HEK293T (cell line): Measurements from ENCODE around the gene IQSEC1.

Source experiments
- ARNT ChIP-seq: fragments of 450-650 bp; IDR thresholded peaks from 2 replicates; pipeline ENCODE4 v1.6.1; 2017; ENCODE audit warnings: mild to moderate bottlenecking
- CTBP1 ChIP-seq: fragments of 450-650 bp; IDR thresholded peaks from 2 replicates; pipeline ENCODE4 v1.6.1; 2016; ENCODE audit warnings: borderline replicate concordance
- ELF4 ChIP-seq: fragments of 450-650 bp; IDR thresholded peaks from 2 replicates; pipeline ENCODE4 v1.6.1; 2017; ENCODE audit warnings: antibody characterized with exemption
- FOXA1 ChIP-seq: fragments of 450-650 bp; IDR thresholded peaks from 2 replicates; pipeline ENCODE4 v1.6.1; 2016; ENCODE audit warnings: mild to moderate bottlenecking
- FOXM1 ChIP-seq: fragments of 450-650 bp; IDR thresholded peaks from 2 replicates; pipeline ENCODE4 v1.6.1; 2017; ENCODE audit warnings: mild to moderate bottlenecking, borderline replicate concordance
- HDGF ChIP-seq: fragments of 450-650 bp; IDR thresholded peaks from 2 replicates; pipeline ENCODE4 v1.6.1; 2017; ENCODE audit warnings: antibody characterized with exemption, borderline replicate concordance
- L3MBTL2 ChIP-seq: fragments of 450-650 bp; conservative IDR thresholded peaks from 2 replicates; pipeline ENCODE4 v1.6.1; 2016; ENCODE audit warnings: mild to moderate bottlenecking
- NFRKB ChIP-seq: fragments of 450-650 bp; IDR thresholded peaks from 2 replicates; pipeline ENCODE4 v1.6.1; 2016; ENCODE audit warnings: mild to moderate bottlenecking, moderate library complexity
- SP1 ChIP-seq: fragments of 450-650 bp; IDR thresholded peaks from 2 replicates; pipeline ENCODE4 v1.6.1; 2017
- SUZ12 ChIP-seq: fragments of 450-650 bp; IDR thresholded peaks from 2 replicates; pipeline ENCODE4 v1.6.1; 2016; ENCODE audit warnings: mild to moderate bottlenecking
- TF ChIP-seq, protein P1 (sequence below): fragments of 450-650 bp; IDR thresholded peaks from 2 replicates; pipeline ENCODE4 v1.6.1; 2016

DNA sequence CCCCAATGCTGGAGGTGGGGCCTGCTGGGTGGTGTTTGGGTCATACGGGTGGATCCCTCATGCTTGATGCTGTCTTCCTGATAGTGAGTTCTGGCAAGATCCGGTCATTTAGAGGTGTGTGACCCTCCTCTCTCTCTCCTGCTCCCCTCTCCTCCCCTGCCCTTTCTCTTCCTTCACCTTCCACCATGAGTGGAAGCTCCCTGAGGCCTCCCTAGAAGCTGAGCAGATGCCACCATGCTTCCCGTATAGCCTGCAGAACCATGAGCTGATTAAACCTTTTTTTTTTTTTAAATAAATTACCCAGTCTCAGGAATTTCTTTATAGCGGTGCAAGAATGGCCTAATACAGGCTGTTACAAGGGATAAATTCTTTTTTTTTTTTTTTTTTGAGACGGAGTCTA, 36.3 kb upstream of the IQSEC1 start:
- TF ChIP-seq, protein P1, sequence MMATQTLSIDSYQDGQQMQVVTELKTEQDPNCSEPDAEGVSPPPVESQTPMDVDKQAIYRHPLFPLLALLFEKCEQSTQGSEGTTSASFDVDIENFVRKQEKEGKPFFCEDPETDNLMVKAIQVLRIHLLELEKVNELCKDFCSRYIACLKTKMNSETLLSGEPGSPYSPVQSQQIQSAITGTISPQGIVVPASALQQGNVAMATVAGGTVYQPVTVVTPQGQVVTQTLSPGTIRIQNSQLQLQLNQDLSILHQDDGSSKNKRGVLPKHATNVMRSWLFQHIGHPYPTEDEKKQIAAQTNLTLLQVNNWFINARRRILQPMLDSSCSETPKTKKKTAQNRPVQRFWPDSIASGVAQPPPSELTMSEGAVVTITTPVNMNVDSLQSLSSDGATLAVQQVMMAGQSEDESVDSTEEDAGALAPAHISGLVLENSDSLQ, result no peak
- no peak for TF ChIP-seq SP1
- no peak for TF ChIP-seq FOXM1
- TF ChIP-seq L3MBTL2, result no peak
- no peak for TF ChIP-seq ELF4
- no peak for TF ChIP-seq ARNT
- TF ChIP-seq HDGF, result no peak
- no peak for TF ChIP-seq SUZ12
- TF ChIP-seq FOXA1, result no peak
- no peak for TF ChIP-seq CTBP1
- TF ChIP-seq NFRKB, result no peak
